PC-3 (cell line): ENCODE data around the gene RABGAP1L. TPM values are rescaled to one million over a fixed set of nuclear protein-coding genes. Genes with fewer than 3 reads are reported as not detected.

Source experiments
- ATAC-seq: fragments of 200-7000 bp; cut with Tn5 transposase; 2 replicates; pipeline ENCODE4 v1.9.1; 2020; ENCODE audit warnings: mild to moderate bottlenecking, moderate library complexity
- BruUV-seq: library from RNA; stranded (reverse); fragments of 400-500 nt; replicated peaks from 2 replicates; lab custom pipeline; 2021; lab: Mats Ljungman, UMichigan
- CTCF ChIA-PET: fragments of 300-600 bp; sonication (Branson Sonifier 250); formaldehyde crosslinking; loops from one replicate; lab custom pipeline; 2022; ENCODE audit warnings: antibody characterized with exemption; lab: Charles Lee
- POLR2A ChIA-PET: fragments of 300-600 bp; sonication (Branson Sonifier 250); formaldehyde crosslinking; loops from one replicate; lab custom pipeline; 2022; ENCODE audit warnings: antibody characterized with exemption; ENCODE audit not compliant: unreplicated experiment; lab: Charles Lee
- DNase-seq: peaks from one replicate; pipeline ENCODE4 v3.0.0-alpha.2; 2015
- H2AFZ ChIP-seq: fragments of 300-600 bp; sonication (generic); 2 replicates; pipeline ENCODE4 v1.6.0; 2016; ENCODE audit warnings: antibody characterized with exemption, low read length
- H3F3A ChIP-seq: fragments of 300-600 bp; sonication (generic); one replicate; pipeline ENCODE4 v1.6.0; 2017; ENCODE audit warnings: antibody characterized with exemption, low read length, control low read depth, mild to moderate bottlenecking; ENCODE audit not compliant: unreplicated experiment
- H3K27ac ChIP-seq: fragments of 300-600 bp; sonication (generic); 2 replicates; pipeline ENCODE4 v1.5.1; 2016; ENCODE audit warnings: mild to moderate bottlenecking, low read length
- H3K27me3 ChIP-seq: fragments of 300-600 bp; sonication (generic); 2 replicates; pipeline ENCODE4 v1.6.1; 2016; ENCODE audit warnings: low read length, mixed read lengths
- H3K36me3 ChIP-seq: fragments of 300-600 bp; sonication (generic); 2 replicates; pipeline ENCODE4 v1.6.1; 2016; ENCODE audit warnings: low read depth, mixed run types, low read length, mixed read lengths
- H3K4me1 ChIP-seq: fragments of 300-600 bp; sonication (generic); 2 replicates; pipeline ENCODE4 v1.5.1; 2016; ENCODE audit warnings: low read length; ENCODE audit not compliant: insufficient read depth
- H3K4me2 ChIP-seq: fragments of 300-600 bp; sonication (generic); 2 replicates; pipeline ENCODE4 v1.6.0; 2016; ENCODE audit warnings: low read length
- H3K4me3 ChIP-seq: fragments of 300-600 bp; sonication (generic); 2 replicates; pipeline ENCODE4 v1.5.1; 2016; ENCODE audit warnings: mild to moderate bottlenecking, low read length, mixed read lengths
- H3K79me2 ChIP-seq: fragments of 300-600 bp; sonication (generic); 2 replicates; pipeline ENCODE4 v1.6.1; 2017; ENCODE audit warnings: low read length, mixed read lengths
- H3K9ac ChIP-seq: fragments of 300-600 bp; sonication (generic); 2 replicates; pipeline ENCODE4 v1.6.0; 2016; ENCODE audit warnings: mild to moderate bottlenecking, low read length
- H3K9me2 ChIP-seq: fragments of 300-600 bp; sonication (generic); replicated peaks from 2 replicates; pipeline ENCODE4 v1.6.1; 2016; ENCODE audit warnings: mixed run types, low read length, mixed read lengths
- H3K9me3 ChIP-seq: fragments of 300-600 bp; sonication (generic); 2 replicates; pipeline ENCODE4 v1.6.1; 2016; ENCODE audit warnings: low read length, mixed read lengths
- H4K20me1 ChIP-seq: fragments of 300-600 bp; sonication (generic); 2 replicates; pipeline ENCODE4 v1.6.1; 2016; ENCODE audit warnings: low read length, mixed read lengths
- EZH2 ChIP-seq: fragments of 300-600 bp; sonication (generic); IDR thresholded peaks from one replicate; pipeline ENCODE4 v1.6.1; 2017; ENCODE audit warnings: antibody characterized with exemption, mild to moderate bottlenecking, low read length; ENCODE audit not compliant: unreplicated experiment
- EZH2phosphoT487 ChIP-seq: fragments of 300-600 bp; sonication (generic); IDR thresholded peaks from 2 replicates; pipeline ENCODE4 v1.6.1; 2018; ENCODE audit warnings: mild to moderate bottlenecking, antibody characterized with exemption, low read length, borderline replicate concordance
- intact Hi-C: fragments of 100-400 bp; cut with micrococcal nuclease; formaldehyde crosslinking; loops from 2 replicates; pipeline ENCODE4 v1.9.0; 2023
- total RNA-seq: library from RNA; depleted of rRNA; stranded (reverse); fragments of >200 nt; gene quantifications from 2 replicates; pipeline ENCODE4 v1.2.3, GENCODE V29; 2014
- TF ChIP-seq, protein P1 (sequence below): fragments of 300-600 bp; sonication (generic); conservative IDR thresholded peaks from 2 replicates; pipeline ENCODE4 v1.5.1; 2017; ENCODE audit warnings: antibody characterized with exemption, low read depth, mild to moderate bottlenecking, low read length

The RABGAP1L gene
- total RNA-seq, 1 experiment from 2014 or later = 24.4 TPM

DNA sequence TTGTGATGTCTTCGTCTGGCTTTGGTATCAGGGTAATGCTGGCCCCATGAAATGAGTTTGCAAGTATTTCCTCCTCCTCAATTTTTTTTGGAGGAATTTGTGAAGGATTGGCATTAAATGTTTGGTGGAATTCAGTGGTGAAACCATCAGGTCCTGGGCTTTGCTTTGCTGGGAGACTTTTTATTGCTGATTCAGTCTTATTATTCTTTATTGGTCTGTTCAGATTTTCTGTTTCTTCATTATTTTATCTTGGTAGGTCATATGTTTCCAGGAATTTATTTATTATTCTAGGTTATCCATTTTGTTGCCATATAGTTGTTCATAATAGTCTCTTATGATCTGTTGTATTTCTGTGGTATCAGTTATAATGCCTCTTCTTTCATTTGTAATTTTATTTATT lies 126.7 kb downstream of the RABGAP1L start:
- TF ChIP-seq, protein P1, sequence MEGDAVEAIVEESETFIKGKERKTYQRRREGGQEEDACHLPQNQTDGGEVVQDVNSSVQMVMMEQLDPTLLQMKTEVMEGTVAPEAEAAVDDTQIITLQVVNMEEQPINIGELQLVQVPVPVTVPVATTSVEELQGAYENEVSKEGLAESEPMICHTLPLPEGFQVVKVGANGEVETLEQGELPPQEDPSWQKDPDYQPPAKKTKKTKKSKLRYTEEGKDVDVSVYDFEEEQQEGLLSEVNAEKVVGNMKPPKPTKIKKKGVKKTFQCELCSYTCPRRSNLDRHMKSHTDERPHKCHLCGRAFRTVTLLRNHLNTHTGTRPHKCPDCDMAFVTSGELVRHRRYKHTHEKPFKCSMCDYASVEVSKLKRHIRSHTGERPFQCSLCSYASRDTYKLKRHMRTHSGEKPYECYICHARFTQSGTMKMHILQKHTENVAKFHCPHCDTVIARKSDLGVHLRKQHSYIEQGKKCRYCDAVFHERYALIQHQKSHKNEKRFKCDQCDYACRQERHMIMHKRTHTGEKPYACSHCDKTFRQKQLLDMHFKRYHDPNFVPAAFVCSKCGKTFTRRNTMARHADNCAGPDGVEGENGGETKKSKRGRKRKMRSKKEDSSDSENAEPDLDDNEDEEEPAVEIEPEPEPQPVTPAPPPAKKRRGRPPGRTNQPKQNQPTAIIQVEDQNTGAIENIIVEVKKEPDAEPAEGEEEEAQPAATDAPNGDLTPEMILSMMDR = no peak
- no peak for TF ChIP-seq EZH2
- no TSS peak for BruUV-seq
- Histone ChIP-seq H3K4me3 (no peak overlapping the region), H4K20me1 (no peaks in the 10 kb centered on the region), H3K27ac (no peak overlapping the region), H3K79me2 (no peaks in the 10 kb centered on the region), H3K4me1 (no peaks in the 10 kb centered on the region), H3K9me2 (no peaks in the 10 kb centered on the region), H3K9me3 (no peaks in the 10 kb centered on the region), H2AFZ (no peak overlapping the region), H3K4me2 (no peak overlapping the region), H3K36me3 (no peaks in the 10 kb centered on the region), H3F3A (no peaks in the 10 kb centered on the region), H3K9ac (no peak overlapping the region), H3K27me3 (no peaks in the 10 kb centered on the region)
- intact Hi-C loops = no loop called here
- POLR2A ChIA-PET = no interaction called here
- DNase-seq = no peak
- CTCF ChIA-PET = no interaction called here
- ATAC-seq = no peak

DNA sequence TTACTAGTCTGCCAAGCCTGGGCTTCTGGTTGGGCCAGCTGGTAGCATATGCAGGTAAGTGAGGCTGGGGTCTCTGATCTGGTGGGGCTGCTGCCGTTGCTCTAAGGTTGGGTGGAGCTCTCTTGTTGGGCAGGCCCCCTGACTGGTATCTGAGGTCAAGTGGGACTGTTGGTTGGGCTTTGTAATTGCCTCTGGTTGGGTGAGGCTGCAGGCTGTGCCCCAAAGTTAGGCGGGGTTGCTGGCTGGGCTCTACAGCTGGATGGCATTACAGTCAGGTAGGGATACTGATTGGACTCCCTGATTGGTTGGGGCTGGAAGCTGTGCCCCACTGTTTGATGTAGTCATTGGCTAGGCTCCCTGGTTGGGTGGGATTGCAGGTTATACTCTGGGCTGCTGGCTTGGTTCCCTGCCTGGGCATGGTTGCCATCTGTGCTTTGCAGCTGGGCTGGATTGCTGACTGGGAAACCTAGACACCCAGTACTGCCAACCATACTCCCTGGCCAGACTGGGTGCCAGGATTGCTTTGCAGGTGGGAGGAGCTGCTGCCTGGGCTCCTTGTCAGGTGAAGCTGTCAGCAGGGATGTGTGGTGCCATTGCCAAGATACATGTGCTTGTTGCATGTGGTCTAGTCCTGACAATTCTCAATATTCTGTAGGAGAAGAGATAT lies 130.5 kb downstream of the RABGAP1L start:
- Histone ChIP-seq H3K36me3 (no peaks in the 10 kb centered on the region), H3K9ac (no peak overlapping the region), H4K20me1 (no peaks in the 10 kb centered on the region), H3K4me2 (no peak overlapping the region), H3K9me2 (no peaks in the 10 kb centered on the region), H3K9me3 (no peaks in the 10 kb centered on the region), H3K27me3 (no peaks in the 10 kb centered on the region), H3K4me1 (no peaks in the 10 kb centered on the region), H3K4me3 (no peak overlapping the region), H3F3A (no peaks in the 10 kb centered on the region), H3K79me2 (no peaks in the 10 kb centered on the region), H2AFZ (no peak overlapping the region), H3K27ac (no peak overlapping the region)
- CTCF ChIA-PET = no interaction called here
- BruUV-seq = no TSS peak
- TF ChIP-seq, protein P1 = no peak
- no peak for TF ChIP-seq EZH2phosphoT487
- no peak for TF ChIP-seq EZH2
- POLR2A ChIA-PET = no interaction called here
- intact Hi-C loops = no loop called here
- no peak for DNase-seq
- no peak for ATAC-seq

DNA sequence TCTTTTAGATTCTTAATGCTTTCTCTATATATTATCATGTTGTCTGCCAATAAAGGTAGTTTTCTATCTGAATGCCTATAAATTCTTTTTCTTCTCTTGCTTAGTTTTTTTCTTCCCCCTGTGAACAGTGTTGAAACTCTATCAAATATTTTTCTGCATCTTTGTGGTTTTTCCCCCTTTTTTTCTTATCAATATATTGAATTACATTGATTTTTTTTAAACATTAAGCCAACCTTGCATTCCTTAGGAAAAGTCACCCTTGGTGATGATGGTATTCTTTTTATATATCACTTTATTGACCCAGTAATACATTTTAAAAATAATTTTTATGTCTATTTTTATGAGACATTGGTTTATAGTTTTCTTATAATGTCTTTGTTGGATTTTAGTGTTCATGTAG lies 131.7 kb downstream of the RABGAP1L start:
- ChIA-PET POLR2A (no interaction called here), CTCF (no interaction called here)
- Histone ChIP-seq H3K9me2 (no peaks in the 10 kb centered on the region), H4K20me1 (no peaks in the 10 kb centered on the region), H2AFZ (no peak overlapping the region), H3K27ac (no peak overlapping the region), H3K79me2 (no peaks in the 10 kb centered on the region), H3K4me3 (no peak overlapping the region), H3K9ac (no peak overlapping the region), H3F3A (no peaks in the 10 kb centered on the region), H3K4me1 (no peaks in the 10 kb centered on the region), H3K9me3 (no peaks in the 10 kb centered on the region), H3K27me3 (no peaks in the 10 kb centered on the region), H3K36me3 (no peaks in the 10 kb centered on the region), H3K4me2 (no peak overlapping the region)
- DNase-seq (no peak), ATAC-seq (no peak)
- TF ChIP-seq EZH2phosphoT487 = no peak
- TF ChIP-seq, protein P1 = no peak
- TF ChIP-seq EZH2 = no peak
- no TSS peak for BruUV-seq
- intact Hi-C loops = no loop called here
